Fibroblast of mammary gland (primary cell): ENCODE measurements around the gene RYR1.

Experiments
- DNase-seq: peaks from one replicate; pipeline ENCODE4 v3.0.0-alpha.2; 2010; ENCODE audit warnings: low read depth
- H3K4me3 ChIP-seq: 2 replicates; pipeline ENCODE4 v1.5.1; 2011; ENCODE audit warnings: low read depth, mild to moderate bottlenecking, low read length, moderate library complexity; ENCODE audit not compliant: control insufficient read depth
- CTCF ChIP-seq: conservative IDR thresholded peaks from 2 replicates; pipeline ENCODE4 v1.5.1; 2011; ENCODE audit warnings: low read depth, low read length, inconsistent platforms; ENCODE audit not compliant: control insufficient read depth, insufficient read depth

RYR1 gene

GRCh38 chr19:38400361-38400760, 33.1 kb upstream of the RYR1 start:
- no peak for DNase-seq
- no peak for TF ChIP-seq CTCF
- no peak overlapping the region for H3K4me3 ChIP-seq

- TF ChIP-seq CTCF = no peak
- H3K4me3 ChIP-seq = no peak overlapping the region
- peak; percentile 34 for DNase-seq
These were observed 32.3 kb upstream of the RYR1 start for GRCh38 chr19:38401148-38401547.

- peak overlapping the region; percentile 37 for H3K4me3 ChIP-seq
- DNase-seq = no peak
- no peak for TF ChIP-seq CTCF
These were observed 30.9 kb upstream of the RYR1 start for GRCh38 chr19:38402623-38402966.

- peak; percentile 89 for DNase-seq
- peak within 1 kb of the TSS; percentile 75 for H3K4me3 ChIP-seq
- TF ChIP-seq CTCF = peak; percentile 51
These were observed 30.4 kb upstream of the RYR1 start, which contains the start of gene FAM98C for GRCh38 chr19:38402967-38403674. TSS of gene FAM98C (plus strand) at chr19:38403093. CDS start at chr19:38403154, 61 bp downstream.

GRCh38 chr19:38404858-38405257, 28.6 kb upstream of the RYR1 start:
- no peak for DNase-seq
- TF ChIP-seq CTCF = no peak
- H3K4me3 ChIP-seq = no peak overlapping the region

- no peak for DNase-seq
- no peak overlapping the region for H3K4me3 ChIP-seq
- no peak for TF ChIP-seq CTCF
These were observed 28.2 kb upstream of the RYR1 start for GRCh38 chr19:38405276-38405675.
